HG02885 (cell line): ENCODE results near the gene LBX2.

ENCODE experiments used
- ATAC-seq: cut with Tn5 transposase; IDR thresholded peaks from one replicate; pipeline ENCODE4 v1.9.1; 2021; ENCODE audit warnings: mild to moderate bottlenecking; ENCODE audit not compliant: unreplicated experiment, poor library complexity

LBX2 gene

GRCh38 chr2:74505448-74506246 is 6.2 kb upstream of the LBX2 start:
- ATAC-seq = no peak

DNA sequence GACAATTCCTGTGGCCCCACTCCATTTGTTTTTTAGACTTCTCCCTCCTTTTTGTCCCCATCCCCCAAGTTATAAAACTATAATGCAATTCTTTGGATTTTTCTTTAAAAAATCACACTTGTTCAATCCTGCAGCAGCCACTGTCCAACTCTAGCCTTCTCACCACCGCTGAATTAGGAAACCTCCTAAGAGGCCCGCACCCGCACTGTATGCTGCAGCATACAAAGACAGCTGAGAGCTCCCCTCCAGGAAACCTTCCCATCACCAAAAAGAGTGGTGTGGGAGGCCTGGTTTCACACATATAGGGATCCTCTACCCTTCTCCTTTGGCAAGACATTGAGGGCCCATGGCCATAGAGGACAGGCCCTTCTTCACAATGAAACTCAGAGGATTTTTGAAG is 5.2 kb upstream of the LBX2 start:
- ATAC-seq = no peak

- no peak for ATAC-seq
These were observed 4.4 kb upstream of the LBX2 start for GRCh38 chr2:74503506-74504475.

DNA sequence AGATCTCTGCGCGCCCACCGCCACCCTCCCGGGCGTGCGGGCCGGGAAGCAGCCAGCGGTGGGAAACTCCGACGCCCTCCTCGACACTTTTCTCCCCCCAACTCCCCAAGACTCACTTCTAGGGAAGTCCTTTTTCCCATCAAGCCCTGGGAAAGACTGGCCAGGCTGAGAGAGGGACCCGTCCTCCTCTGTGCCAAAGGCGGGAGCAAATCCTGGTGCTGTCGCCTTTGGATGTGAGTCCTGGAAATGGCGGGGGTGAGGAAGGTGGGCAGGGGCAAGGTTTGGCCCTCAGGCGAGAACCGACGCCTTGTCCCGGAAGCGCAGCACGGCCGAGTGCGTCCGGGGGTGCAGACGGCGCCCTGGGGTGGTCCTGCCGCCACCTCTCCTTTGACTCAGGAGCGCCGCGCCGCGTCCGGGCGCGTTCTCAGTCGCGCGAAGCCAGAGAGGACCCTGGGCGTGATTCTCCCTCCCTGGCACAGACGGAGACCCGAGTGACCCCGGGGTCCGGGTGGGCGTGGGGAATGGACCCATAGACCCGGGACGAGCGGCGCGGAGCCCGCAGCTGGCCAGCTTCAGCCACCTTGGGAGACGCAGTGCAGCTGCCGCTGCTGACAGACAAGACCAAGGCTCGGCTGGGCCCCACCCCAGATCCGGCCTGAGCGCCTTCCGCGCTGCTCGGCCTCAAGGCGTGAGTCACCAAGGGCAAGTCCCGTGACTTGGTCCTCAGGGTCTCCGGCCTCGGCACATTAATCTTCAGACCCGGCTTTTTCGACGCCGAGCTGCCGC is 3.5 kb upstream of the LBX2 start:
- ATAC-seq = peak; percentile 37

- no peak for ATAC-seq
These were observed 2.8 kb upstream of the LBX2 start for GRCh38 chr2:74502147-74502719.

- ATAC-seq = no peak
These were observed 2.1 kb upstream of the LBX2 start for GRCh38 chr2:74501335-74502071.

DNA sequence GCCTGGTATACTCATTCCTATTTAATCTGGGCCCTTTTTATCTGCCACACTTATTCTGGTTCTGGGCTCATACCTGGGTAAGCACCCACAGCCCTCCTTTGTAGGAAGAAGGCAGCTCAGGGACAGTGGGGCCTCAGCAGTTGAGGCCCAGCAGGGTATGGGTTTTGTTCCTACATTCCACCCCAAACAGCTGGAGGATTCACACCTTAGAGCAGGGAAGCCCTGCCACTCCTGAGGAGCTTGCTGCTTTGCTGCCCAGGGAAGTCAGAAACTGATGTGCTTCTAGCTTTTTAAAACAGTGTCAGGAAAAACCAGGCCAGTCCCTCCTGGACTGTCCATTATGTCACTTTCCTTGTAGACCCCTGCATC is 1.2 kb upstream of the LBX2 start:
- ATAC-seq = no peak

DNA sequence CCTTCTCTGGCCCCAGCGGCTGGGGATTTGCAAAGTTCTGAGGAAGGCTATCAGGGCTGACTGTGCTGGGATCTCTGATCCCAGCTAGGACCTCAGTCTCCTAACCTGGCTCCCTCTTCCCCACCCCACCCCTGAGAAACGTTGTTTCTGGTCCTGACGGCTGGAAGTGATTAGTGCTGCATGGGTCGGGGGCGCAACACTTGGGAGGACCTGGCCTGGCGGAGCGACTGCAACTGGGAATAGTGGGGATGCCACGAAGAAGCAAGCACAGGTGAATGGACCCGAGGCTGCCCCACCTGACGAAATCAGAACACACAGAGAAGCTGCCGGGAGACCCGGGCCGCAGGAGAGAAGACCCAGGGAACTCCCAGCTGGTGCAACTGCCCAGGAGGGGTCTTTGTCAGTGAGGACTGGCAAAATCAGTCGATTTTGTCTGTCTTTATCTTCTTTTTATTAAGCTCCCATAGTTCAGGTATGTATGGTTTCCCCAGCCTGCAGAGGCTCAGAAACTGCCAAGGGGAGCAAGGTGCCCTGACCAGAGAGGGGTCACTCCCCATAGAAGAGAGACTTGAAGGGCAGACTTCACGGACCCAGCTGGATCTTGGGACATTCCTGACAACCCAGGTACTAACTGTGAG is 656 bp upstream of the LBX2 start:
- no peak for ATAC-seq

- ATAC-seq = no peak
These were observed 720 bp downstream of the LBX2 start for GRCh38 chr2:74498500-74499266.

DNA sequence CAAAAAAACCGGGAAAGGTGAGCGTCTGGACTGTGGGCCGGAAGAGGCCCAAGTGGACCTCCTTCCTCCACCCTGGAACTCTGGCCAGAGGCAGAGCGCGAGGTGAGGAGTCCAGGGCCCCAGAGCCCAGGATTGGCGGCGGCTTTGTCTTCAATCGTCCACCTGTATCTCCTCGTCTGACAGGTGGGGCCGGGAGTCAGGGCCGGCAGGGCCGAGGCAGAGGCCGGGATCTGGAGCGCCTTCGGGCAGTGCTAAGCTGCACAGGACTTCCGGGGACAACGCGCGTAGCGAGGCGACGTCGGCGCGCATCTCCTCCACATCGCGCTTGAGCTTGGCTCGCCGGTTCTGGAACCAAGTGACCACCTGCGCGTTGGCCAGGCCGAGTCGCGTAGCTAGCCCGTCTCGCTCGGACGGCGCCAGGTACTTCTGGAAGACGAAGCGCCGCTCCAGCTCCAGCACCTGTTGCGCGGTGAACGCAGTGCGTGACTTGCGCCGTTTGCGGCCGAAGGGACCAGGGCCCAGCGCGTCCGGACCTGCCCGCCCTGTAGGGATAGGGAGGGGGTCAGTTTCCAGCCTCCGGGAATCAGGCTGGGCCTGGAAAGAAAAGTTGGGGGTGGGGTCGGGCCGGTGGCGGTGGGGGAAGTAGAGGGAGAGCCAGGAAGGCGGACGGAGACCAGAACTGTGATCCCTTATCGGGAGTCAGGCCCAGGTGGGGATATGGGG is 1.5 kb downstream of the LBX2 start:
- ATAC-seq = no peak

DNA sequence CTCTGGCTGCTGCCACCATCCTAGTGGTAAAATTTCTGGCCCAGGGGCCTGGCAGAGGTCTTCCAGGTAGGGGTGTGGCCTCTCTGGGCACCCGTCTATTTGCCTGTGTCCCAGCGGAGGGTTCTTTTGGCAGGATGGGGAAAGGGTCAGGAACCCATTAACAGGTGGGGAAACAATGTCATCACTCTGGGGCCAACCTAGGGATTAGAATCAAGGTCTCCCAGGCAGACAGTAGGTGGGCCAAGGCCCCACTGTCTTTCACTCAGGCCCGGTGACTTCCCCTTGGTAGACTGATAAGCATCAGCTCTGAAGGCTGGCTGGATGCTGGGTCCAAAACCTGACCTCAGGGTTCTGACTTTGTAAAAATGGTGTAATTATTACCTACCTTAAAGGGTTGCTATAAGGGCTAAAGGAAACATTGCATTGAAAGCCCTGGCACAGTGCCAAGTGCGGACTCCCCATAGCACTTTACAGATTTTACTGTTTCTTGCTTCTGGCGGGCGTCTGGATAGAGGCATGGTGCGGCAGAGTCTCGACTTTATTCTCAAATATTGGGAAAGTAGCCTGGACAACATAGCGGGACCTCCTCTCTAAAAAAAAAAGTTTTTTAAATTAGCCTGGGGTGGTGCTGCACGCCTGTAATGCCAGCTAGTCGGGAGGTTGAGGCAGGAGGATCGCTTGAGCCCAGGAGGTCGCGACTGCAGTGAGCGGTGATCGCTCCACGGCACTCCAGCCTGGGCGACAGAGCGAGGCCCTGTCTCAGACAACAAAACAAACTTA is 2.2 kb downstream of the LBX2 start:
- ATAC-seq = no peak

- ATAC-seq = no peak
These were observed 4.0 kb downstream of the LBX2 start for GRCh38 chr2:74495440-74495839.

GRCh38 chr2:74493546-74493945 is 5.9 kb downstream of the LBX2 start:
- no peak for ATAC-seq

DNA sequence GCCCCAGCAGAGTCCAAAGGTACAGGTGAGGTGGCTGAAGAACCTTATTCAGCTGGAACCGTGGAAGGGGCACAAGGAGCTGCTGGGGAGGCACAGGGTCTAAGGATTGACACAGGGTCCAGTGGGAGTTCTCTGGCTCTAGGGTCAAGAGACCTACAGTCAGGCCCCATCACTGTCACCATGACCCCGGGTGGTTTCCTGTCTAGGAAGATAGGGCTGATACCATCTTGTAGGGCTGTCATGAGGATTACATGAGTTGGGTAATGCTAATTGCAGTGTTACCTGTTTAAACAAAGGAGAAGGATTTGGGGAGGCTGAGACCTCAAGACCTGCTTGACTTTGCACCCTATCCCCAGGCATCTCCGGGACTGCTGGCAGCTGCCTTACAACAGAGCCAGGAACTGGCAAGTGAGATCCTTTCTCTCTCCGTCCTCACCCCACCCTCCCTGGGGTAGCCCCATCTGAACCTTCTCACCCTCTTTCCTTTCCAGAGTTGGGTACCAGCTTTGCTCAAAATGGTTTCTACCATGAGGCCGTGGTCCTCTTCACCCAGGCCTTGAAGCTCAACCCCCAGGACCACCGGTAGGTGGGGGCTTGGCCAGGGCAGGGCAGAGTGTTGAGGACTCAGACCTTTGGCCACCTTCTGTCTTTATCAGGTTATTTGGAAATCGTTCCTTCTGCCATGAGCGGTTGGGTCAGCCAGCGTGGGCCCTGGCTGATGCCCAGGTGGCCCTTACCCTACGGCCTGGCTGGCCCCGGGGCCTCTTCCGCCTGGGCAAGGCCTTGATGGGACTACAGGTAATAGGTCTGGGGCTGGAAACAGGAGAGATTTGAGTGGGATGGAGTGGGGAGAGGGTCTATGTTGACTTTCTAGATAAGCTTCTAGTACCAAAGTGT is 7.5 kb downstream of the LBX2 start:
- ATAC-seq = no peak

DNA sequence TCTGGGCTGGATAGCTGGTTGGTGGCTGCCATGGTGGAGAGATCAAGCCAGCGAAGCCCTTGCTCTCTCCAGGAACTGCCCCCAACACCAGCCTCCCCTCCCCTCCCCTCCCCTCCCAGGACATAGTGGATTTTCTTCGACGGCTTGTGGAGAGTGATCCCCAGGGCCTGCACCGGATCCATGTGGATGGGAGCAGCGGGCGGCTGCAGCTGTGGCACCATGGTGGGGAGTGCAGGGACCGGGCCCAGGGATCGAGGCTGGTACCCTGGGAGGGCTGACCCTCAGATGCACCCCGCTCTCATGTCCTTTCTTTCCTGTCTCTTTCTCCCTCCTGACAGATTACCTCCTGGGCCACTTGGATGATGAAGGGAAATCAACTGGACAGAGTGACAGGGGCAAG is 9.5 kb downstream of the LBX2 start:
- ATAC-seq = no peak
